ENCODE data around the gene FARS2. TPM values are rescaled to one million over a fixed set of nuclear protein-coding genes. Genes with fewer than 3 reads are reported as not detected.
A peak's percentile ranks its signal among the peaks of the same experiment; 100 is the strongest.

The FARS2 gene
- total RNA-seq, 2 donors from 2014 or later: 20.7 to 26.4 TPM

DNA sequence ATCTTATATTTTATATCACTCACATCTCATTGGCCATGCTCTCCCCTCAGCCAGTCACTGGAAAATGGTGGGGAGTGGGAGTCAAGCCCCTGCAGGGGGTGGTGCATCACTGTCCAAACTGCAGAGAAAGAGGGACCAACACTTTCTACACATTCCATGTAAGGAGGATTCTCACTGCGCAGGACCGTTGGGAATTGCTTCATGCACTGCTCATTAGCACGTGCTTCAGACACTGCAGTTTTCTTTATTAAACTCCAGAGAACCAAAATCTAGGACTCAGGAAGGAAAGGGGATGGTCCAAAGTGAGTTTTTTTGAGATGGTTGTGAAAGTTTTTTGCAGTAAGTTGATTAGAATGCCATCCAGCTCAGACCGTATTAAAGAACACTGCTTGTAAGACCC, 269.8 kb downstream of the FARS2 start:
- DNase-seq (no peak), ATAC-seq (no peak)
- Mint-ChIP-seq H3K27me3 (no peaks in the 10 kb centered on the region), H3K27ac (no peak overlapping the region), H3K4me3 (no peak overlapping the region), H3K36me3 (ENCODE audit: low read depth) (peaks cover 2% of the 10 kb centered on the region), H3K4me1 (peaks cover 13% of the 10 kb centered on the region)
- no peaks in the 10 kb centered on the region for H3K9me3 ChIP-seq (ENCODE audit: control insufficient read depth, low read length, poor library complexity, severe bottlenecking)

DNA sequence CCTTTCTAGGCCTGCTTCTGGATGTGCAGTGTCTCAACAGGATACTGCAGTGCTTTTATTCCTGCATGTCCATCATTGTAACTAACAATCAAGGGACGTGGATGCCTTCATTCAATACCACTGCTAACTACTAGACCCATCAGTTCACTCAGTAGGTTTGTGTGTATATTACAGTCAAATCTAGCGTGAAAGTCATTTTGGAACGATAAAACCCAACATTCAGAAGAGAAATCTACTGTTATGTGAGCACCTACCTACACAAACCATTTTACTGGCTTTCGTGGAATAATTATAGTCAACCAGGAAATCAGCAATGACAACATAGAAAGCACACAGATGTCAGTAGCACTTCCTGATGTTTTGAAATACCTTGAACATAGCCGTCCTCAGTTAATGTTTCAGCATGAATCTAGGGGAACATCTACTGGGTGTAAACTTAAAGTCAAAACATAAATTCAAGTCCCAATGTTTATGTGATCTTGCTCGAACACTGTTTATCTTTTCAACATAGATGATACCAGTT, 270.6 kb downstream of the FARS2 start:
- Mint-ChIP-seq H3K27me3 (no peaks in the 10 kb centered on the region), H3K27ac (no peak overlapping the region), H3K4me3 (no peak overlapping the region), H3K4me1 (peaks cover 13% of the 10 kb centered on the region), H3K36me3 (ENCODE audit: low read depth) (peaks cover 2% of the 10 kb centered on the region)
- no peak for ATAC-seq
- no peaks in the 10 kb centered on the region for H3K9me3 ChIP-seq (ENCODE audit: control insufficient read depth, low read length, poor library complexity, severe bottlenecking)
- DNase-seq: no peak

- no peak for ATAC-seq
These were observed 271.6 kb downstream of the FARS2 start for GRCh38 chr6:5532941-5533340.

DNA sequence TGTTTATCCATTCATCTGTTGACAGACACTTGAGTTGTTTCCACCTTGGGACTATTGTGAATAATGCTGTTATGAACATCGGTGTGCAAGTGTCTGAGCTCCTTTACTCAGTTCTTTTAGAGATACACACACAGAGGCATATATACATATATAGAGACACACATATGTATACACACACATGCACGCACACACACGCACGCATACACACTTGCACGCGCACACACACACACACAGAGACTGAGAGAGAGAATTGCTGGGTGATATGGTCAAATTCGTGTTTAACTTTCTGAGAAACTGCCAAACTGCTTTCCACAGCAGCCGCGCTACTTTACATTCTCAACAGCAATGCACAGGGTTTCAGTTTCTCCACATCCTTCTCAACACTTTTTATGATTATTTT, 273.3 kb downstream of the FARS2 start:
- no peak for DNase-seq
- H3K4me3 Mint-ChIP-seq: no peak overlapping the region
- ATAC-seq: no peak
- H3K36me3 Mint-ChIP-seq (ENCODE audit: low read depth): peaks cover 2% of the 10 kb centered on the region
- no peaks in the 10 kb centered on the region for H3K27me3 Mint-ChIP-seq
- H3K27ac Mint-ChIP-seq: no peak overlapping the region
- no peaks in the 10 kb centered on the region for H3K9me3 ChIP-seq (ENCODE audit: control insufficient read depth, low read length, poor library complexity, severe bottlenecking)
- H3K4me1 Mint-ChIP-seq: peaks cover 9% of the 10 kb centered on the region

More at GRCh38 chr6:5532941-5533340, 271.6 kb downstream of the FARS2 start:
- Mint-ChIP-seq H3K4me1 (peaks cover 11% of the 10 kb centered on the region), H3K27ac (no peak overlapping the region), H3K4me3 (no peak overlapping the region), H3K36me3 (ENCODE audit: low read depth) (peaks cover 2% of the 10 kb centered on the region), H3K27me3 (no peaks in the 10 kb centered on the region)
- no peaks in the 10 kb centered on the region for H3K9me3 ChIP-seq (ENCODE audit: control insufficient read depth, low read length, poor library complexity, severe bottlenecking)
- no peak for DNase-seq

GRCh38 chr6:5536644-5537043, 275.3 kb downstream of the FARS2 start:
- Mint-ChIP-seq H3K4me1 (peaks cover 11% of the 10 kb centered on the region), H3K27ac (no peak overlapping the region), H3K27me3 (no peaks in the 10 kb centered on the region), H3K4me3 (no peak overlapping the region), H3K36me3 (ENCODE audit: low read depth) (peaks cover under 1% of the 10 kb centered on the region)
- no peaks in the 10 kb centered on the region for H3K9me3 ChIP-seq (ENCODE audit: control insufficient read depth, low read length, poor library complexity, severe bottlenecking)
- DNase-seq (no peak), ATAC-seq (no peak)

DNA sequence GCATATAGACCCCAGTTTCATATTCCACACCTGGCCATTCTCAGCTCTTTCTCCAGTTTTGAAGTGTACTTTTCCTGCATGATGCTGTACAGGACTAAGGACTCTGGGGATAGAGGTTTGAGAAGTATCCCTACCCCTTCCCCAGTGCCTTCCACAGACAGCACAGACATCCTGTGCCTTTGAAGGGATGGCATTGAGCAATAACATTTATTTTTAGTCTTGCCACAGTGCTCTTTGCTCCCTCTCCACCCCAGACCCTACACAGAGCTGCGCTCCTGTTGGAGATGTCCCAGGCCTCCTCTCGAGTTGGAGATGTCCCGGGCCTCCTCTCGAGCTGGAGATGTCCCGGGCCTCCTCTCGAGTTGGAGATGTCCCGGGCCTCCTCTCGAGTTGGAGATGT, 275.8 kb downstream of the FARS2 start:
- no peaks in the 10 kb centered on the region for H3K9me3 ChIP-seq (ENCODE audit: control insufficient read depth, low read length, poor library complexity, severe bottlenecking)
- ATAC-seq (no peak), DNase-seq (no peak)
- H3K36me3 Mint-ChIP-seq (ENCODE audit: low read depth): no peaks in the 10 kb centered on the region
- no peak overlapping the region for H3K27ac Mint-ChIP-seq
- H3K4me1 Mint-ChIP-seq: peaks cover 11% of the 10 kb centered on the region
- no peaks in the 10 kb centered on the region for H3K27me3 Mint-ChIP-seq
- no peak overlapping the region for H3K4me3 Mint-ChIP-seq

DNA sequence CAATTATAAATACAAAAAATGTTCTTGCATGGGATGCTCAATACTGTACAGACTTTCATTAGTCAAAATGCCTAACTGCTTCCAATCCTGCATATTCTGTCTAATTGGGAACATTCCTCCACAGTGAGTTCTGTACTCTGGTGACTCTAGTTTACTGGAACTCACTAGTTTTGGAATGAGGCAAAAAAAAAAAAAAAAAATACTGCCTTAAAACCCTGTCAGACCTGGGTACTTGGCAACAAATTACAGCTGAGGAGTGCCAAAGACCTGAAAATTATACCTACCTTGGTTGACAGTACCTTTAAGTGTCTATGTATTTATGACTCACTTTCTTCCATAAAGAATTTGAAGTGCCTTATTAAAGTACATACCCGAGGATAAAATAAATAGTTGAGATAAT, 276.7 kb downstream of the FARS2 start:
- DNase-seq (no peak), ATAC-seq (no peak)
- H3K4me3 Mint-ChIP-seq: no peak overlapping the region
- no peaks in the 10 kb centered on the region for H3K36me3 Mint-ChIP-seq (ENCODE audit: low read depth)
- peaks cover 11% of the 10 kb centered on the region for H3K4me1 Mint-ChIP-seq
- H3K9me3 ChIP-seq (ENCODE audit: control insufficient read depth, low read length, poor library complexity, severe bottlenecking): no peaks in the 10 kb centered on the region
- H3K27me3 Mint-ChIP-seq: no peaks in the 10 kb centered on the region
- peak overlapping the region; percentile 63 for H3K27ac Mint-ChIP-seq

GRCh38 chr6:5540370-5540769, 279.1 kb downstream of the FARS2 start:
- H3K9me3 ChIP-seq (ENCODE audit: control insufficient read depth, low read length, poor library complexity, severe bottlenecking): no peaks in the 10 kb centered on the region
- no peaks in the 10 kb centered on the region for H3K27me3 Mint-ChIP-seq
- no peaks in the 10 kb centered on the region for H3K36me3 Mint-ChIP-seq (ENCODE audit: low read depth)
- H3K4me1 Mint-ChIP-seq: peaks cover 10% of the 10 kb centered on the region
- ATAC-seq: no peak
- H3K27ac Mint-ChIP-seq: peak overlapping the region; percentile 1
- H3K4me3 Mint-ChIP-seq: no peak overlapping the region
- DNase-seq: no peak

DNA sequence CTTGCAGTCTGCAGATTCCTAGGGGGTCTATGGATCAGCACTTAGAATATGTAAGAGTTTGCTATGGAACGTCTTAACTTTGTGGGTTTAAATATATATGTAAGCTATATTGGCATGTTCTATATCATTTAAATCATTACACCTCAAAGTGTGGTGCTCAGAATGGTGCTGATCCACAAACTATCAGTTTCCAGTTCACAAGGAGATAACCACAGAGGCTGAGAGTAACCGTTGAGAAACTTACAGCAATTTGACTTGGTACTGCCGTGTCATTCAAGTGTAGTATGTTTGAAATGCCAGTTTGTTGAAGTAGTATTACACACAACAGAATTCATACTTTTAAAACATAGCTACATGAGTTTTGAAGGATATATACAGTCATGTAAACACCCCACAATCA, 279.7 kb downstream of the FARS2 start:
- Mint-ChIP-seq H3K36me3 (ENCODE audit: low read depth) (no peaks in the 10 kb centered on the region), H3K4me1 (peaks cover 10% of the 10 kb centered on the region)

DNA sequence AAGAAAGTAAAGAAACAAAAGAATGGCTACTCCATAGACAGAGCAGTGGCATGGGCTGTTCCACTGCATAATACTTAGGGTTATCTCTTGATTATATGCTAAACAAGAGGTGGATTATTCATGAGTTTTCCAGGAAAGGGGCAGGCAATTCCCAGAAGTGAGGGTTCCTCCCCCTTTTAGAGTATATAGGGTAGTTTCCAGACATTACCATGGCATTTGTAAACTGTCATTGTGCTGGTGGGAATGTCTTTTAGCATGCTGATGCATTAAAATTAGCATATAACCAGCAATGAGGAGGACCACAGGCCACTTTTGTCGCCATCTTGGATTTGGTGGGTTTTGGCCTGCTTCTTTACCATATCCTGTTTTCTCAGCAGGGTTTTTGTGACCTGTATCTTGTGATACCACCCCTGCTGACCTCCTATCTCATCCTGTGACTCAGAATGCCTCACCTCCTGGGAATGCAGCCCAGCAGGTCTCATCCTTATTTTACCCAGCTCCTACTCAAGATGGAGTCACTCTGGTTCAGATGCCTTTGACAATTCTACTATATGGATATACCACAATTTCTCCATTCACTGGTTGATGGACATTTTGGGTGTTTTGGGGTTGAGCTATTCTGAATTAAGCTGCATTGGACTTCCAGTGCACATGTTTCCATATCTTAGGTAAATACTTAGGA, 280.6 kb downstream of the FARS2 start:
- H3K4me3 Mint-ChIP-seq: no peak overlapping the region

More for the DNA sequence above, 279.7 kb downstream of the FARS2 start:
- ATAC-seq: no peak
- Mint-ChIP-seq H3K27me3 (no peaks in the 10 kb centered on the region), H3K27ac (no peak overlapping the region), H3K4me3 (no peak overlapping the region)
- no peaks in the 10 kb centered on the region for H3K9me3 ChIP-seq (ENCODE audit: control insufficient read depth, low read length, poor library complexity, severe bottlenecking)
- DNase-seq: no peak

DNA sequence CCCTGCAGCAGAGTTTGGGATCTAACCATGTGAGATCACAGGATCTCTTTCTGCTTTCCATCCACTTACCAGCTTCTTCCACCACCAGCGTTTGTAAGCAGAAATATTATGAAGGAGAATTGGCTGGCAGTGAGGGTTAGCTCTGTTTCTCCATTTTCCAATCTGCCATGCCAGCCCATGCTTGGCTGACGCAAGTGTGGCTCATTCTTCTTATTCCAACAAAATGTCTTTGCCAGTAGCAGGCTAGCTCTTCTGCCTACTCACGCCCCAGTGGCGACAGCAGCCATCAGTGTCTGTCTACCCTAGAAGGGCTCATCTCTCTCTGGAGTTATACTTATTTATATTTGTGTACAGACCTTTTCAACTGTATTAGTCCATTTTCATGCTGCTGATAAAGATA, 286.2 kb downstream of the FARS2 start:
- no peak overlapping the region for H3K4me3 Mint-ChIP-seq
- H3K36me3 Mint-ChIP-seq (ENCODE audit: low read depth): peaks cover 8% of the 10 kb centered on the region
- ATAC-seq (no peak), DNase-seq (no peak)
- H3K9me3 ChIP-seq (ENCODE audit: control insufficient read depth, low read length, poor library complexity, severe bottlenecking): peaks cover 3% of the 10 kb centered on the region
- H3K27ac Mint-ChIP-seq: no peak overlapping the region
- no peaks in the 10 kb centered on the region for H3K27me3 Mint-ChIP-seq
- H3K4me1 Mint-ChIP-seq: no peaks in the 10 kb centered on the region

More for the DNA sequence above, 280.6 kb downstream of the FARS2 start:
- no peak for DNase-seq
- no peaks in the 10 kb centered on the region for H3K9me3 ChIP-seq (ENCODE audit: control insufficient read depth, low read length, poor library complexity, severe bottlenecking)
- no peak for ATAC-seq
- no peak overlapping the region for H3K27ac Mint-ChIP-seq
- peaks cover 9% of the 10 kb centered on the region for H3K4me1 Mint-ChIP-seq
- no peaks in the 10 kb centered on the region for H3K27me3 Mint-ChIP-seq
- peaks cover 2% of the 10 kb centered on the region for H3K36me3 Mint-ChIP-seq (ENCODE audit: low read depth)

- H3K9me3 ChIP-seq (ENCODE audit: control insufficient read depth, low read length, poor library complexity, severe bottlenecking): peaks cover 3% of the 10 kb centered on the region
- no peak overlapping the region for H3K27ac Mint-ChIP-seq
- ATAC-seq (no peak), DNase-seq (no peak)
- no peaks in the 10 kb centered on the region for H3K27me3 Mint-ChIP-seq
- H3K4me1 Mint-ChIP-seq: no peaks in the 10 kb centered on the region
- H3K36me3 Mint-ChIP-seq (ENCODE audit: low read depth): peaks cover 8% of the 10 kb centered on the region
- H3K4me3 Mint-ChIP-seq: no peak overlapping the region
These were observed 289.3 kb downstream of the FARS2 start for GRCh38 chr6:5550631-5551030.

GRCh38 chr6:5552243-5552642, 290.9 kb downstream of the FARS2 start:
- H3K27ac Mint-ChIP-seq: no peak overlapping the region
- H3K27me3 Mint-ChIP-seq: no peaks in the 10 kb centered on the region
- no peak overlapping the region for H3K4me3 Mint-ChIP-seq
- H3K4me1 Mint-ChIP-seq: peaks cover 4% of the 10 kb centered on the region
- ATAC-seq (no peak), DNase-seq (no peak)
- H3K36me3 Mint-ChIP-seq (ENCODE audit: low read depth): peaks cover 6% of the 10 kb centered on the region
- H3K9me3 ChIP-seq (ENCODE audit: control insufficient read depth, low read length, poor library complexity, severe bottlenecking): peaks cover 3% of the 10 kb centered on the region

- Mint-ChIP-seq H3K4me3 (no peak overlapping the region), H3K36me3 (ENCODE audit: low read depth) (peaks cover 6% of the 10 kb centered on the region), H3K27ac (no peak overlapping the region), H3K4me1 (peaks cover 4% of the 10 kb centered on the region), H3K27me3 (no peaks in the 10 kb centered on the region)
- no peak for DNase-seq
- no peak for ATAC-seq
- peaks cover 3% of the 10 kb centered on the region for H3K9me3 ChIP-seq (ENCODE audit: control insufficient read depth, low read length, poor library complexity, severe bottlenecking)
These were observed 292.5 kb downstream of the FARS2 start for GRCh38 chr6:5553767-5554166.

Data from T-helper 17 cell (primary cell).